ENCODE data around the gene KRTAP12-3. TPM values are rescaled to one million over a fixed set of nuclear protein-coding genes. Genes with fewer than 3 reads are reported as not detected.
"Not testable (repeated sequence)": the region's sequence is repeated elsewhere in the genome, so short reads cannot be mapped to it uniquely, and the experiment has no call there.

The KRTAP12-3 gene
- total RNA-seq = not detected

- H3K4me1 ChIP-seq = no peaks in the 10 kb centered on the region
- no peak within 1 kb of the TSS for H3K4me3 ChIP-seq
- no peaks in the 10 kb centered on the region for H3K9me3 ChIP-seq
- H3K36me3 ChIP-seq = no peaks in the 10 kb centered on the region
- intact Hi-C loops (cut with DNase I; ENCODE audit: low total_unique reads) = no loop called here
- H3K27ac ChIP-seq = no peak within 1 kb of the TSS
- no peak for DNase-seq
- no peak for TF ChIP-seq POLR2A (IDR thresholded peaks at IDR 0.05)
- H3K27me3 ChIP-seq = peaks cover 0 to 3% of the 10 kb centered on the region in 2 donors
Measured at GRCh38 chr21:44657635-44658540, at the start of gene KRTAP12-3. KRTAP12-3 (plus strand) TSS chr21:44657932; CDS start chr21:44657980, 48 bp downstream.

DNA sequence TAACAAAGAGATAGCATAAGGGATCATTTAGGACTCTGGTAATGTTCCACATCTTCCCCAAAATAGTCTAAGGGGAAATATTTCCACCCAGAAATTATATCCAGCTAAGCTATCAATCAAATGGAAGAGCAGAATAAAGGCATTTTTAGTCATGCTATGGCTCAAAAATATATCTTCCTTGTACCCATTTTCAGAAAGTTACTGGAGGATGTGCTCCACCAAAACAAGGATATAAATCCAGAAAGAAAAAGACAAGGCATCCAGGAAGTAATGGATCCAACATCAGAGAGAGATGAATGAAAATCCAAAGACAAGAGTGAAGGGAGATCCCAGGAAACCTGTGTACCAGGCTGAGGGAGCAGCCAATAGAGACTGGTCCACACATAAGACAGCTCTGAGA lies 48.5 kb upstream of the KRTAP12-3 start:
- no peak for TF ChIP-seq POLR2A (IDR thresholded peaks at IDR 0.05)
- no peak for TF ChIP-seq CTCF (IDR thresholded peaks at IDR 0.05)
- DNase-seq = no peak
- H3K4me3 ChIP-seq = no peak overlapping the region
- intact Hi-C loops (cut with DNase I; ENCODE audit: low total_unique reads) = no loop called here
- H3K27ac ChIP-seq = no peak overlapping the region
- H3K4me1 ChIP-seq = no peaks in the 10 kb centered on the region
- H3K9me3 ChIP-seq = peaks cover 0 to 2% of the 10 kb centered on the region in 2 donors
- H3K27me3 ChIP-seq = no peaks in the 10 kb centered on the region
- no peaks in the 10 kb centered on the region for H3K36me3 ChIP-seq

DNA sequence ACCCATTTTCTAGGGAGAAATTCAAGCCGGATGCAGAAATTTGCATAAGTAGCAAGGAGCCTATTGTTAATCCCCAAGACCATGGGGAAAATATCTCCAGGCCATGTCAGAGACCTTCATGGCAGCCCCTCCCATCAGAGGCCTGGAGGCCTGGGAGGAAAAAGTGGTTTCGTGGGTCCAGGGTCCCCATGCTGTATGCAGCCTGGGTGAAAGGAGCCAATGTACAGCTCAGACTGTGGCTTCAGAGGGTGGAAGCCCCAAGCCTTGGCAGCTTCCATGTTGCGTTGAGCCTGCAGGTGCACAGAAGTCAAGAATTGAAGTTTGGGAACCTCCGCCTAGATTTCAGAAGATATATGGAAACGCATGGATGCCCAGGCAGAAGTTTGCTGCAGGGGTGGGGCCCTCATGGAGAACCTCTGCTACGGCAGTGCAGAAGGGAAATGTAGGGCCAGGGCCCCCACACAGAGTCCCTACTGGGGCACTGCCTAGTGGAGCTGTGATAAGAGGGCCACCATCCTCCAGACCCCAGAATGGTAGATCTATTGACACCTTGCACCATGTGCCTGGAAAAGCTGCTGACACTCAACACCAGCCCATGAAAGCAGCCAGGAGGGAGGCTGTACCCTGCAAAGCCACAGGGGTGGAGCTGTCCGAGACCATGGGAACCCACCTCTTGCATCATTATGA lies 47.4 kb upstream of the KRTAP12-3 start:
- H3K4me1 ChIP-seq; intact Hi-C loops (cut with DNase I; ENCODE audit: low total_unique reads); H3K9me3 ChIP-seq; H3K27ac ChIP-seq; H3K27me3 ChIP-seq; H3K36me3 ChIP-seq; H3K4me3 ChIP-seq; DNase-seq: not testable (repeated sequence)

- Histone ChIP-seq H3K4me3 (no peak overlapping the region), H3K36me3 (no peaks in the 10 kb centered on the region), H3K27ac (no peak overlapping the region), H3K4me1 (no peaks in the 10 kb centered on the region), H3K9me3 (peaks cover 0 to 2% of the 10 kb centered on the region in 2 donors), H3K27me3 (no peaks in the 10 kb centered on the region)
- no peak for TF ChIP-seq CTCF (IDR thresholded peaks at IDR 0.05)
- no peak for TF ChIP-seq POLR2A (IDR thresholded peaks at IDR 0.05)
- intact Hi-C loops (cut with DNase I; ENCODE audit: low total_unique reads) = no loop called here
- DNase-seq = no peak
Measured at GRCh38 chr21:44611551-44611950, 46.2 kb upstream of the KRTAP12-3 start.

- intact Hi-C loops (cut with DNase I; ENCODE audit: low total_unique reads) = no loop called here
- Histone ChIP-seq H3K4me1 (no peaks in the 10 kb centered on the region), H3K36me3 (no peaks in the 10 kb centered on the region), H3K9me3 (peaks cover 0 to 2% of the 10 kb centered on the region in 2 donors), H3K27ac (no peak within 1 kb of the TSS), H3K4me3 (no peak within 1 kb of the TSS), H3K27me3 (no peaks in the 10 kb centered on the region)
- DNase-seq = no peak
- no peak for TF ChIP-seq POLR2A (IDR thresholded peaks at IDR 0.05)
Measured at GRCh38 chr21:44612029-44612486, 45.7 kb upstream of the KRTAP12-3 start, which contains the start of gene KRTAP10-8. KRTAP10-8 (plus strand) TSS chr21:44612079; CDS start chr21:44612101, 22 bp downstream.

GRCh38 chr21:44612669-44613229 lies 45.0 kb upstream of the KRTAP12-3 start:
- Histone ChIP-seq H3K36me3 (no peaks in the 10 kb centered on the region), H3K9me3 (peaks cover 0 to 2% of the 10 kb centered on the region in 2 donors), H3K27ac (no peak overlapping the region), H3K4me3 (no peak overlapping the region), H3K4me1 (no peaks in the 10 kb centered on the region), H3K27me3 (no peaks in the 10 kb centered on the region)
- TF ChIP-seq POLR2A (IDR thresholded peaks at IDR 0.05) (no peak), CTCF (IDR thresholded peaks at IDR 0.05) (no peak)
- no peak for DNase-seq
- intact Hi-C loops (cut with DNase I; ENCODE audit: low total_unique reads) = no loop called here

Data from uterus (tissue), 4 donors.